ENCODE measurements around the gene MRPL21. TPM values are rescaled to one million over a fixed set of nuclear protein-coding genes. Genes with fewer than 3 reads are reported as not detected.

MRPL21 gene
- total and polyA plus RNA-seq, 9 of the 15 experiments (the other 6 are each of a cell fraction or from before 2014, with no cell fraction given), result 196 to 618 (median 232) TPM

GRCh38 chr11:68908273-68908672, 4.6 kb upstream of the MRPL21 start:
- Histone ChIP-seq H2AFZ (ENCODE audit: low read depth, low read length) (no peak overlapping the region), H4K20me1 (replicated peaks; ENCODE audit: control insufficient read depth, insufficient read depth, low read length) (no peaks in the 10 kb centered on the region), H3K4me2 (ENCODE audit: insufficient read depth, low read length) (no peak overlapping the region), H3K4me3 (no peak overlapping the region), H3K79me2 (ENCODE audit: control insufficient read depth, insufficient read depth, low read length) (peaks cover 33% of the 10 kb centered on the region), H3K27me3 (ENCODE audit: control insufficient read depth in 2 of 2, insufficient read depth in 2 of 2, low read length in 2 of 2) (no peaks in the 10 kb centered on the region), H3K9ac (ENCODE audit: insufficient read depth in 1 of 2, low read depth in 2 of 2, low read length in 2 of 2) (no peak overlapping the region), H3K36me3 (ENCODE audit: control insufficient read depth, insufficient read depth, low read length) (peaks cover 58% of the 10 kb centered on the region; the same call in 2 of the 3 replicates), H3K4me1 (replicated peaks in 1 of 2; ENCODE audit: control insufficient read depth in 2 of 2, insufficient read depth in 2 of 2, low read length in 2 of 2) (peaks cover 6 to 18% of the 10 kb centered on the region in 2 experiments; a peak in 3 of 5 replicates), H3K9me1 (ENCODE audit: control insufficient read depth, insufficient read depth, low read length) (no peaks in the 10 kb centered on the region), H3K27ac (ENCODE audit: extremely low read depth, low read depth, low read length) (no peak overlapping the region), H3K9me3 (replicated peaks; ENCODE audit: control insufficient read depth, insufficient read depth, low read depth, low read length) (no peaks in the 10 kb centered on the region)
- FAIRE-seq (no peak), ATAC-seq (no peak), DNase-seq (ENCODE audit: extremely low read depth in 1 of 4, low spot score in 3 of 4) (no peak)
- CTCF ChIA-PET (ENCODE audit: low intra/inter-chr PET ratio), result no interaction called here
- WGBS (ENCODE audit: insufficient coverage, low coverage, missing lambda C conversion rate), result 88% methylated on average over 5 of the region's 5 CpGs
- TF ChIP-seq ZNF766 (CRISPR knock-in tag; conservative IDR thresholded peaks at IDR 0.05), result no peak
- no peak for TF ChIP-seq EP300 (IDR thresholded peaks at IDR 0.05; ENCODE audit: low read length)
- no peak for TF ChIP-seq SOX6 (IDR thresholded peaks at IDR 0.05)
- TF ChIP-seq PHF20 (IDR thresholded peaks at IDR 0.05; ENCODE audit: partially characterized antibody), result no peak
- no peak for TF ChIP-seq EP400 (IDR thresholded peaks at IDR 0.05)
- TF ChIP-seq HBP1 (CRISPR knock-in tag; IDR thresholded peaks at IDR 0.05), result no peak
- no peak for TF ChIP-seq KAT8 (IDR thresholded peaks at IDR 0.05; ENCODE audit: low read depth)
- BruUV-seq (replicated peaks), result no TSS peak
- intact Hi-C loops (cut with micrococcal nuclease), result no loop called here
- POLR2A ChIA-PET, result no interaction called here
- in situ Hi-C loops (cut with MboI), result no loop called here

Data from K562 (cell line).